Activated gamma-delta T cell (primary cell): ENCODE data around the gene ZC3H15.
"Not testable (repeated sequence)": the region's sequence is repeated elsewhere in the genome, so short reads cannot be mapped to it uniquely, and the experiment has no call there.

ENCODE experiments used
- DNase-seq: peaks from one replicate; lab custom pipeline; 2025; lab: John Stamatoyannopoulos, UW
- total RNA-seq, 2 donors: gene quantifications; one replicate each; lab custom pipeline; 2026; lab: John Stamatoyannopoulos, UW

Gene ZC3H15
- total RNA-seq, result 108 to 118 reads per million in 2 donors

- DNase-seq, result peak; percentile 96
Observed at GRCh38 chr2:186485871-186486650, at the start of gene ZC3H15. TSS of gene ZC3H15 (plus strand) at chr2:186486260. CDS start at chr2:186486383, 123 bp downstream.

- DNase-seq, result no peak
Observed at GRCh38 chr2:186437719-186438118, 48.3 kb upstream of the ZC3H15 start.

GRCh38 chr2:186439673-186440095 lies 46.4 kb upstream of the ZC3H15 start:
- not testable (repeated sequence) for DNase-seq

- no peak for DNase-seq
Observed at GRCh38 chr2:186440506-186440905, 45.6 kb upstream of the ZC3H15 start.

- no peak for DNase-seq
Observed at GRCh38 chr2:186442885-186443284, 43.2 kb upstream of the ZC3H15 start.

- no peak for DNase-seq
Observed at GRCh38 chr2:186443851-186444250, 42.2 kb upstream of the ZC3H15 start.

- no peak for DNase-seq
Observed at GRCh38 chr2:186445506-186445905, 40.6 kb upstream of the ZC3H15 start.

- DNase-seq, result no peak
Observed at GRCh38 chr2:186455613-186456012, 30.4 kb upstream of the ZC3H15 start.

- no peak for DNase-seq
Observed at GRCh38 chr2:186456941-186457340, 29.1 kb upstream of the ZC3H15 start.

GRCh38 chr2:186457908-186458307 lies 28.2 kb upstream of the ZC3H15 start:
- DNase-seq, result no peak

- no peak for DNase-seq
Observed at GRCh38 chr2:186459009-186459408, 27.1 kb upstream of the ZC3H15 start.

GRCh38 chr2:186460465-186460864 lies 25.6 kb upstream of the ZC3H15 start:
- DNase-seq, result no peak

- DNase-seq, result no peak
Observed at GRCh38 chr2:186466743-186467142, 19.3 kb upstream of the ZC3H15 start.

- no peak for DNase-seq
Observed at GRCh38 chr2:186467421-186467820, 18.6 kb upstream of the ZC3H15 start.

GRCh38 chr2:186472722-186473493 lies 13.2 kb upstream of the ZC3H15 start:
- not testable (repeated sequence) for DNase-seq

- not testable (repeated sequence) for DNase-seq
Observed at GRCh38 chr2:186474239-186474638, 11.8 kb upstream of the ZC3H15 start.

GRCh38 chr2:186477790-186478189 lies 8.3 kb upstream of the ZC3H15 start:
- DNase-seq, result no peak

- no peak for DNase-seq
Observed at GRCh38 chr2:186480991-186481390, 5.1 kb upstream of the ZC3H15 start.

GRCh38 chr2:186484062-186484735 lies 1.9 kb upstream of the ZC3H15 start:
- no peak for DNase-seq

GRCh38 chr2:186485576-186485870 lies 537 bp upstream of the ZC3H15 start:
- DNase-seq, result no peak

GRCh38 chr2:186486651-186487647 lies 889 bp downstream of the ZC3H15 start:
- DNase-seq, result no peak
